ENCODE measurements around the gene BARX2.

BARX2 gene

DNA sequence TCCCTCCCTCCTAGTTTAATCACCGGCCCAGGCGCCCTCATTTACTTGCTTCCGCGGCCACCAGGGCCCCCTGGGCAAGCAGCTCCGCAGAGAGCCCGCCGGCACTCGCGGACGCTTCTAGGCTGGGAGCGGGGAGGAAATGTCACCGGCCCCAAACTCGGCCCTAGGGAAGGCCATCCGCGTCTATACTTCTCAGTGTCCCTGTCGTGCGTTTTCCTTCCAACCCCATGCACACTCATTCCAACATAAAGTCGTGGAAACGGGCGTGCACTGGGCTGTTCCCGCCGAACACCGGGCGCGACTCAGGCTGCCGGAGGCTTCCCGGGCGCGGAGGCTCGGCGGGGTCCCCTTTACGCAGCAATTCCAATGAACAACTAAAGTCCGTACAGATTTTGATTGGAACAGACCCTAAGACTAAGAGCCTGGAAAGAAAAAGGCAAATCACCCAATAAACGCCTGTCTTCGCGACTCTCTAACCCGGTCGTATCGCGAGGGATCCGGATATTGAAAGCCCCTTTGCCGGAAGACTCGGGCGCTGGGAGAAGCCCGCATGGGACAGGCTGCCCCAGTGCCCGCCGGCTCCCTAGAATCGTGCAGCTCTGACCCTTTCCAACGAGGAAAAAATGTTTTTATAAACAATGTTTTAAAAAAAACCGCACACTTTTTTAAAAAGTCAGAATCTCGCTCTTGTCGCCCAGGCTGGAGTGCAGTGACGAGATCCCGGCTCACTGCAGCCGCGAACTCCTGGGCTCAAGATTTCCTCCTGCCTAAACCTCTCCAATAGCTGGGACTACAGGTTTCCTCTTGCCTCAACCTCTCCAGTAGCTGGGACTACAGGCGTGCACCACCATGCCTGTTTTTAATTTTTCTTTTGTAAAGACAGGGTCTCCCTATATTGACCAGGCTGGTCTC lies 1.3 kb upstream of the BARX2 start:
- no peak for DNase-seq

DNA sequence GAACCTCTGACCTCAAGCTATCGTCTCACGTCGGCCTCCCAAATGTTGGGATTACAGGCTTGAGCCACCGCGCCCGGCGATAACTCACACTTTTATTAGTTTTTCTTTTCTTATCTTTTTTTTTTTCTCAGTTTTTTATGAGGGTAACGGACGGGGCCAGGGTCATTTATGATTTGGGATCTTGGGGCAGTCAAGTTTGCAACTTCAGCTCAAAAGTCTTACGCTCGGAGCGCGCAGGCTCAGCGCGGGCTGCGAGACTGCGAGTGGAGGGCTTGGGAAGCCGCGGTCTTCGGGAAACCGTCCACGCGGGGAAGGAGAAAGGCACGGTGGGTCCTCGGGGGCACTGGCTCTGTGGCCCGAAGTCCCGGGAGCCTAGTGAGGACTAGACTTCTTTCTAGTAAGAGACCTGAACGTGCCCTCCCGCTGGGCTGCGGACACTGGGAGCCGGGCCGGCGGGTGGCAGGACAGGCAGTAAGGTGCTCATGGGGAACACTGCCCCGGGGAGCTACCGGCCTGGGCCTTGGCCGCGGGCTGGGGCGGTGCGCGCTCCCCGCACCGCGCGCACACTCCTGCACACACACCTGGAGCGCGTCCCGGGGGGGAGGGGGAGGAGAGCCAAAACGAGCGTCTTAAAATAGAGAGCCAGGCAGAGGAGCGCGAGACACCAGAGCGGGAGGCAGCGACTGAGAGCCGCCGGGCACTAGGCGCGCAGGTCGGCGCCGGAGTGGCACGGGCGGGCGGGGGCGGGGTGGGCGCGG lies 476 bp upstream of the BARX2 start:
- DNase-seq: no peak

DNA sequence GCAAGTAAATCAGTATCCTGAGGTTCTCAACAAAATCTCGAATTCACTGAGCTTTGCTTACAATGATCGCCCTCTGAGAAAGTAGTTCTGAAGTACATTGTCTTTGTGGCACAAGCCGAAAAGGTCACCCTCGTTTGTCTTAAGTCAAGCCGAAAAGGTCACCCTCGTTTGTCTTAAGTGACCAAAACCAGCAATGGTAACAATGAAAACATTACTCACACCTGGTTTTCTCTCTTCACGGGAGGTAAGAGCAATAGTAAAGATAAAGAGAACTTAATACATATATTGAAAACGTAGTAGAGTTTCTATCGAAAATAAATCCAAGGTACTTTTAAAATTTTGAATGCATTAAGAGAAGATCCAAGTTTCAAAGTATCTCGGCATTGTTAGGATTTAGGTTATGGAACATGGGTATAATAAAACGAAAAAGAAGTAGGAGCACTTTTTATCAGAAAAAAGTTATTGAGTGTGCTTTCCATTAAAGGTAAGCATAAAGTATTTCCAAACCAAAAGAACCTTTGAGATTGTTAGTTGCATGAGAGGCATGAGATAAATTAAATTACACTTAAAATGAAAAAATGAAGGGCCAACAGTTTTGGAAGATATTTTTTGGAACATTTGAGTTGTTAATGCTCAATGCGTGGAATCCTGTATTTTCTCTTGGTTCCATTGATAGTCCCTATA lies 1.2 kb downstream of the BARX2 start:
- DNase-seq: no peak

DNA sequence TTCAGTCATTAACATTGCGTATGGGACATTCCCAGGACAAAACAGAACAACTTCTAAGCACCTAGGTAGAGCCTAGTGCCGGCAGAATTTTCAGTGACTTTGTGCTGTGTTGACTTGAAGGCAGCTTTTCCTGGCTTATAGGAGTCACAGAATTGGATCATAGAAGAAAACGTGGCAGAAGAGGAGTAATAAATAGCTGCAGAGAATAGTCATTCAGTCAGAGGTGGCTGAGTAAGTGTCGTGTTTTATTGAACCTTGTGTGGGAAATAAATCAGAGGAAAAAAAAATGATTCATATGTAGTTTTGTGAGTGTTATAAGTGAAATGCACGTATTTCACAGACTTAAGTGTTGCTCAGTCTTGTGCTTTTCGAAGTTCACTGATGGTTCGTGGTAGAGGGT lies 2.1 kb downstream of the BARX2 start:
- DNase-seq: no peak

DNA sequence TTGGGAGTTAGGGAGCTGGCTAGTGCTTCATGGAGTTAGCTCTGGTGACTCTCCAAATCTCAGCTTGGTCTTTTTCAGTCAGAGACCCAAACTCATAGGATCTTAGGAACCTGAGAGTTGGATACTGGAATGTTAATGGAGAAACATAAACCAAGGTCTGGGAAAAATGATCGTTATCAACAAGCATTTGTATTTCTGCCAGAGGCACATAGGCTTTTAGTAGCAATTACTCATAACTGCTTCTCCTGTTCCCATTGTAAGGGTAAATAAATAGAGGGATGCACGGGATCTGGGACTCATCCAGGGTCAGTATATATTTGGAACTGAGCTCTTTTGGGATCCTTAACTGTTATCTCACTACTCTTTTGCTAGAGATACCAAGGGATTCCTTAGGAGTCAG lies 4.8 kb downstream of the BARX2 start:
- no peak for DNase-seq

DNA sequence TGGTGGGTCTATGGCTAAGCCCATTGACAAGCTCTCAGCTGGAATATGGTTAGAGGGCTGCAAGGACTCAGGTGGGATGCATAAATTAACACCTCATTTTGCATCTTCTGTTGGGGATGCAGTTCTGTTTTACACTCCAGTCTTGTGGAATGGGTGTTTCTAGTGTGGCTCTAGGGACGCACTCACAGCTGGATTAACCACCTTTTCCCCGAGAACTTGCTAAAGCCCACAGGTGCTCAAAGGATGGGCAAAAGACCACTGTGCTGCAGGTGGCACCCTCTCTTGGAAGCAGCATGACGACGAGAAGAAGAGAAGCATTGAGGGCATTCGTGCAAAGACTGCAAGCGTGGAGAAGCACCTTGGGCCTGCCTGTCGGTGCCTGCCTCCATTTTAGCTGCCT lies 6.9 kb downstream of the BARX2 start:
- DNase-seq: no peak

DNA sequence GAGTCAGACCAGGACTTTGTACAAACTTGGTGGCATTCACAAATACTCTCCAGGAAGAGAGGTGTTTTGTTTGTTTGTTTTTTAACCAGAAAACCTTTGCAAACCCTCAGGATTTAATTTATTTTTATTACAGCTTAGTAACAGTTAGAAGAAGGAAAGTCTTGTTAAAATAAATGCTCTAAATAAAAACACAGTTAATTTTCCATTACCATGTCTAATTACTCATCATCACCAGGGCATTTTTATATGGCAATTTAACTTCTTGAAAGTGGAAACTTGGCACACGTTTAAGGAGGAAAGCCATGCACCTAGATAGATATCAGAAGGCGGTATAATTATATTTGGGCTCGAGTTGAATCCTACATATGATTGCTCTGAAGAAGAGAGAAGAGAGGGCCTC lies 7.4 kb downstream of the BARX2 start:
- DNase-seq: no peak

DNA sequence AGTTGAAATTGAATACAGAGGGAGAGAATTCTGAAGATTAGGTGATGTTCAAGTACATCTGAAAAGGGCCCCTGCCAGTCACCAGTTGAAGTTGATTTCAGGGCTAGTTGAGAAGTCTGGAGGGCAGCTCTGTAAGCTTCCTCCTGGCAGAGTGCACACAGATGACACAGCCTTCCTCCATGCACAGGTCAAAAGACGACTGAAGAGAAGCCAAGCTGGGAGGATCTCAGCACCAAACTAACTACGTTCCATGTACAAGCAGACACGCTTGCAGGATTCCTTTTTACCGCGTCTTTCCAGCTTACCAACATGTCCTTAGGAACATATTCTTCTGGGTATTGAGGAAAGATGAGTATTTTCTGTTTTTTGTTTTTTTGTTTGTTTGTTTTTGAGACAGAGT lies 7.9 kb downstream of the BARX2 start:
- DNase-seq: no peak

DNA sequence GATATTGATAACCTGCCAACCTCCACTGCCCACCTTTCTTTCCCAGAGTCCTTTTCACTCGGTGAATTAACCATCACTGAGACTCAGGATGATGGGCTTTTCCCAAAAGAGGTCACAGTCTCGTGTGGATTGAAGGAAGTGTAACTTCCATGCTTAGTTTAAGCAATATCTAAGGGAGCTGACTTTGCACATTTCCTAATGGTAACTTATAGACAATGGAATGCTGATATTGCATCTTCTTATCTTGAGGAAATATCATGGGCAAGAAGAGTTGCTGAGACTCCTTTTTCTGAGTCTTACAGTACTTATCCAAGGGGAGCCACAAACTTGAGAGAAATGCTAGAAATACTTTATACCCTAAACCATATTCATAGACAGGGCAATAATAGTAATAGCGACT lies 8.8 kb downstream of the BARX2 start:
- DNase-seq: no peak

DNA sequence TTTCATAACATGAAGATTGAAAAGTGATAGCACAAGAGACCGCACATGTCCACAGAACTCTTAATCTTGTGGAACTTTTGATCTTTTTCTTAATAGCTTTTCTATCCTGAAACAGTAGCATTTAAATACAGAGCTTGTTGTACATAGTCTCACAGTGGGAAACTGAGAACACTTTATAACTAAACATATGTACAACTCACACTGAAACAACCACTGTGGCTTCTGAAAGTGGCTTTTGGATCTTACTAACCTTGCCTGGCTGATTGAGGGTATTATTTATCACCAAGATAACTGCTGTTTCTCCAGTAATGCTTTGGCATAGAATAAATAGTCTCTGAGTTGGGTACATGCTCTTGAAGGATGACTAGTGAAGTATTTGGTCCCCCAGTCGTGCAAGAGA lies 10.2 kb downstream of the BARX2 start:
- no peak for DNase-seq

DNA sequence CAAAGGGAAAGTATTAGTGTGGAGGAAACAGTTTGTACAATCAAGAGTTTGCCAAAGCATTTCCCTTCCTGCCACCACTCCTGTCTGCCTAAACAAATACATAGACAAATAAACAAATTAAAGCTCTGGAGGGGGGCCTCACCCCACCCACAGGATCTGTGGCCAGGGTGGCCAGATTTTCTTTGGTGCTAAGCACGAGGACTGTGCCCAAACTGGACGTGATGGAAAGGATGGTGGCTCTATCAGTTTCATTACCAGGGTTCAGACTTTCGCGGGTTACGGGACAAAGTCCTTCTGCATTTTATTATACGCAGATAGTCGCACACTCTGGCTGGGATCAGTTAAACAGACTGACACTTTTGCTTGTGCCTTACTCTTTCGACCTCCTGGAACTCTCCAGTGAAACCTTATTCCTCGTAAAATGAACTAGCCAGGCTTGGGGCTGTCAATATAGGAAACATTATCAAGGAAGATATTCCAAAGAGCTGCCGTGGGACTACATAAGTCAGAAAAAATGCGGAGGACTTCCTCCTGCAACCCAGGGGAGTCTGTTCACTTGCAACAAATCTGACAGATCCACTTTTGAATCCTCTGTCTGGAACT lies 11.2 kb downstream of the BARX2 start:
- DNase-seq: no peak

DNA sequence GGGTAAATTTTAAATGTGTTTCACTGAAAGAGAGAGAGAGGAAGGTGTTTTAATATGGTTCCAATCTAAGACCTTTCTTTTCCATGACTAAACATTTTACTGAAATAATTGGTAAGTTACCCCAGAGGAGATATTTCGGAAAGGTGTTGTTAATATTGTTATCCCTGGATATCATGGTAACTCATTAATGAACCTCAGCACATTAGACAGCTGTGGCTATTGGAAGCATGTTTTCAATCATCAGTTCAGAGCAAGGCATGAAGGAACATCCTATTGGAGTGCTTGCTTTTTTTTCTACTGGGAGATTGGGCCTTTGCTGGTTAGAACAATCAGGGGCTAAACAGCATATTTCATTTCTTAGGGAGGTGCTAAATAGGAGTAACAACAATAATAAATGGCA lies 11.8 kb downstream of the BARX2 start:
- no peak for DNase-seq

DNA sequence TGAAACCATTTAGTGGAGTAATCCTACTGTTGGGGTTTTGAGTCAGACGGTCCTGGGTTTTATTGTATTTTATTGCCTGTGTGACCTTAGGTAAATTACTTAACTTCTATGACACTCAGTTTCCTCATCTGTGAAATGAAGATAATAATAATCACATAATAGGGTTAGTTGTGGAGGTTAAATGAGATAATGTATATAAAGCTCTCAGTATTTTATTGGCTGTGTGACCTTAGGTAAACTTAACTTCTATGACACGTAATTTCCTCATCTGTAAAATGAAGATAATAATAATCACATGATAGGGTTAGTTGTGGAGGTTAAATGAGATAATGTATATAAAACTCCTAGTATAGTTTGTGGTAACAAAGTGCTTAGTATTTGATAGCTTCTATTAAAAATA lies 13.2 kb downstream of the BARX2 start:
- DNase-seq: no peak

DNA sequence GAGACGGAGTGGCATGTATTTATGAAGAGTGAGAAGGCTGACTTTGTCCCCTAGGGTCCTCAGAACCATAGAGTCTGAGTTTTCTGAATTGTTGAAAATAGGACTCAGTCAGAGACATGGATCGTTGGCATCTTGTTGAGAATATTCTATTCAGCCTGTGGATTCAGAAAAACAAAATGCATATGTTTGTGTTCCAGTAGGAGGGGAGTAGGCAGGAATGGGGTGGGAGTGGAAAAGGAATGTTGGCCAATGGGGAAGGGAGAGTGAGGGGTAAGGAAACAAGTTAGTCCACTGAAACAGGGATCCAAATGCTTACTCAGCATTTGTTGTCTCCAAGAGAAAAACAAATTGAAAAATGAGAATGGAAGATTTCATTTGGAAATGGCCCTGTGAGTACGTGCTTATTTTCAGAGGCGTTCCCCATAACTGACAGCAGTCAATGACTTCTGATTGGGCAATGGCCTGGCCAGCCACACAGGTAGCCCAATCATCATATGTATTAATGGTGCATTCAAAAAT lies 14.7 kb downstream of the BARX2 start:
- no peak for DNase-seq

DNA sequence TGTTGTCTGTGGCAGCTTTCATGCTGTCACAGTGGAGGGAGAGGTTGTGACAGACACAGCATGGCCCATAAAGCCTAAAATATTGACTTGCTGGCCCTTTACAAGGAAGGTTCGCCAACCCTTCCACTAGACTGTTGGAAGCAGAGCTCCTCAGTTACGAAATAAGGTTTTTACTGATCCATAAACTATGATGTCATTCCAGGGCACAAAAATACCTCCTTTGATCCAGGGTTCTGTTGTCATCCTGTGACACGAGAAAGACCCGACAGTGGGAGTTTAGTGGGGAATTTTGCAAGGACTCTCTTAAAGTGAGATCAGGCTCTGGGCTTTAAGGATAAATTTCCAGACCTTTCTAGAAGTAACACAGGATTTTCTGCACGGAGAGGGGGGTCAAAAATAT lies 15.7 kb downstream of the BARX2 start:
- DNase-seq: no peak

DNA sequence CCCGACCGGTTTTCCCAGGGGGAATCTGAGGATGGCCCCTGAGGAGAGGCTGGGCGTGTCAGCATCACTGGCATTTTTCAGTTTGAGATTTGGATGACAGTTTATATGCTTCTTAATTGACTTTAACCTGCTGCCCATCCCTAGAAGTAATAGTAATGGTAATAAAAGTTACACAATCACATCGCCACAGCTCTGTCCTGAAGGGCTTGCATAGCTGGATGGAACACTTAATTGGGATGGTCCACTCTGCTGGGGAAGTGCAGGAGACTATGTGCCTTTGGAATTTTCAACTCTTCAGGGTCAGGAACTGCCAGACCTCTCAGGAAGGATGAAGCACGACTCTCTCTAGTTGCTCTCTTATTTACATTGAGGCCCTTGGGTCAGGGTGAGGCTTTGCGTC lies 16.2 kb downstream of the BARX2 start:
- DNase-seq: no peak

DNA sequence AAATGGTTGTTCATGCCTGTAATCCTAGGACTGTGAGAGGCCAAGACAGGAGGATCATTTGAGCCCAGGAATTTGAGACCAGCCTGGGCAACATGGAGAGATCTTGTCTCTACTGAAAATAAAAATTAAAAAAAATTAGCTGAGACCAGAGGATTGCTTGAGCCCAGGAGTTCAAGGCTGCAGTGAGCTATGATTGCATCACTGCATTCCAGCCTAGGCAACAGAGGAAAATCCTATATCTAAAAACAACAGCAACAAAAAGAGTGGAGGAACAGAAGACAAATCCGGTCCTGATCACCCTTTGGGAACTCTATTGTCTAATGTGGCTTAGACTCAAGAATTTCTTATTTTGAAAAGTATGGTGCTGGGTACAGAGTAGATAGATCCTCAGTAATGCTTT lies 17.3 kb downstream of the BARX2 start:
- no peak for DNase-seq

DNA sequence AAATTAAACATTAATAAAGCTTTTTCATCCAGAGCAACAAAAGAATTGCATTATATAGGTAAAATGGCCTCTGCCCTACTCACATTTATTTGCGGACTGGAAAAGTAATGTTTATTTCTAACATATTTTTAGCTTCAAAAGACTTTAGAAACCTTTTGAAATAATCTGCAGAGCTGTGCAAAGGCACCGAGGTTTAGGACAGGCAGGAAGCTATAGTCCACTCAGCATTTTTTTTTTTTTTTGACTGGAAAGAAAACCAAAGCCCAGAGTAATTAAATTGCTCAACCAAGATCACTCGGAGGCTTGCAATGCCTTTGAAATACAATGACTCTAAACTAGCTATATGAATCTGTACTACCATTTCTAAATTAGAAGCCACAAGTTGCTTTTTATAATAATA lies 19.1 kb downstream of the BARX2 start:
- DNase-seq: no peak

DNA sequence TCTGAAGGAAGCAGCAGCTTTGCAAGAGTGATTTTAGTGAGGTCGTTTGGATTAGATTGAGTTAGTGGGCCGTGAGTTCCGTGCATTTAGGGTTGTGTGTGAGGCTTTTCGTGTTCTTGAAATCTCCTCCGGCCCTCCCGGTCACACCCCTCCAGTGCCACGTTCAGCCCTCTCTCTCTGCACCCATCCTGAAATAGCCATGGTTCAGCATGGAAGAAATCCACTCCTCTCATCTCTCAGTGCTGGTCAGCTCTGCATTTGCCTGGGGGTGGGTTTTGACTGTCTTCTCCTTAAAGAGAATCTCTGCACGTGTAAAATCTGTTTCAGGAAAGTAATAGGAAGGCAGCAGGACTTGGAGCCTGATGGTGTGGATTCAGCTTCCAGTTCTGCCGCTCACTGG lies 19.8 kb downstream of the BARX2 start:
- DNase-seq: no peak

DNA sequence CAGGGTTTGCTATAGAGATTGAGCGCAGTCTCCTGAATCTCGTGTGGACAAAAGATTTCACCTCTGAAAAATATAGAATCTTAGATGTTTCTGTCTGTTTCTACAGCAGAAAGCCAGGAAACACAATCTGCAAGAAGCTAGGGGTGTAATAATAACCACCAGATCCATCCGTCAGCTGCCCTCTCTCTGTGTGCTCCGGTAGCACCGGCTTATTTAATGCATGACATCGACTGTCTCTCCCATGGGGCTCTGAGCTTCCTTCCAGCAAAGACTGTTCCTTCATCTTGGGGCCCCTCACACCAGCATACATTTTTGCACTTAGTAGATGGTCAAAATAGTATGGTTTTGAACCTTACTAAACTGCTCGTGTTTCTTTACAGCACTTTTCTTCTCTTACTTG lies 20.2 kb downstream of the BARX2 start:
- DNase-seq: no peak

DNA sequence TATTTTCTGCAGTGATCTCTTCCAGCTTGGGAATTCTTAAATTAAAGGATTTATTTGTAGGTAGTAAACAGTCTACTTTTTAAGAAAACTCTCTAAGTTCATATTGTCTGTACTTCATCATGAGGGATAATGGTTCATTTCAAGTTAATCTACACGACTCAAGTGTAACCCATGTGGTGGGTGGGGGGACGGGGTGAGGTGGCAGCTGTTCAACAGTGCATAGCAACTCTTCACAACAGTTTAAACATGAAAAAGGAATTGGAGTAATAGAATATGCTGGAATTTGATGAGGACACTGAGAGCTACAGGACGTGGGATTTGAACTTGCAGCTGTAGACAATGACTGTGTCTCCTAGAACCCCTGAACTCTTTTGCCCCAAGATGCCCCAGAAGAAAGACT lies 20.8 kb downstream of the BARX2 start:
- DNase-seq: no peak

DNA sequence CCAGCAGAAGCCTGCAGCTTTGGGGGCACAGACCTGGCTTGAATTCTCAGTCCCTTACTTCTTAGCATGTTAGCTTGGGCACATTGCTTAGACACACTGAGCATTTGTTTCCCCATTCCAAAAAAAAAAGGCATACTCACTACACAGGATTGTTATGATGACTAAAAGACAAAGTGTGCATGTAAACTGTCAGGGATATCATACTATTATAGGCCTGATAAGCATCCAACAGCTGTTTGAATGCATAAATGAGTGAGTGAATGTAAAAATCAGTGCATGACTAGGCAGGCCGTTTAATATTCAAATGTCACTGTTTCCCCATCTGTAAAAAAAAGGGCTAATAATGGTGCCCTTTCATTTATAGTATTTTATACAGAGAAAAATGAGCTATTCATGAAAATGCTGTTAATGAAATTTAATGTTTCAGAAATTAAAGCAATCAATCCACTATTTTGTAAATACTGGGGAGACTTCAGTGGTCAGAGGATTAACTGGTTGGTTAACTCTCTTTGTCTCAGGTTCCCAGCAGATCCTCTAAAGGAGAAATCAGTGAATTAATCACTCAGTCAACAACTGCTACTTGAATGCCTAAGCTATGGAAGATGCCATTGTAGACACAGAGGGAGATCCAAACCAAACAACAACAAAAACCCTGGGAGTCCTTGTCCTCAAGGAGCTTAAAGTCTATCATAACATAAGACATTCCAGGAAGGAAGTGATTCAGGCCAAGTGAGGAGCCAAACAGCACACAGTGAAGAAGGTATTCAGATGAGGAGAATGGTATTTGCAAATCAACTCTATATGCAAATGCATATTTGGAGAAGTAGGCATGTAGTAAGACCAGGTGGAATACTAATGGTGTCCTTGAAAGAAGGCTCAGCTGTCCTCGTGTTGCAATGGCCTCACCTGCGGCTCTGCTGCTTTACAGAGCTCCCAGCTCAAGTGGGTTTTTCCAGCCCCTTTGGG lies 26.8 kb downstream of the BARX2 start:
- no peak for DNase-seq
